Measurements from ENCODE around the gene FOXR2.

Gene FOXR2, protein sequence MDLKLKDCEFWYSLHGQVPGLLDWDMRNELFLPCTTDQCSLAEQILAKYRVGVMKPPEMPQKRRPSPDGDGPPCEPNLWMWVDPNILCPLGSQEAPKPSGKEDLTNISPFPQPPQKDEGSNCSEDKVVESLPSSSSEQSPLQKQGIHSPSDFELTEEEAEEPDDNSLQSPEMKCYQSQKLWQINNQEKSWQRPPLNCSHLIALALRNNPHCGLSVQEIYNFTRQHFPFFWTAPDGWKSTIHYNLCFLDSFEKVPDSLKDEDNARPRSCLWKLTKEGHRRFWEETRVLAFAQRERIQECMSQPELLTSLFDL

DNA sequence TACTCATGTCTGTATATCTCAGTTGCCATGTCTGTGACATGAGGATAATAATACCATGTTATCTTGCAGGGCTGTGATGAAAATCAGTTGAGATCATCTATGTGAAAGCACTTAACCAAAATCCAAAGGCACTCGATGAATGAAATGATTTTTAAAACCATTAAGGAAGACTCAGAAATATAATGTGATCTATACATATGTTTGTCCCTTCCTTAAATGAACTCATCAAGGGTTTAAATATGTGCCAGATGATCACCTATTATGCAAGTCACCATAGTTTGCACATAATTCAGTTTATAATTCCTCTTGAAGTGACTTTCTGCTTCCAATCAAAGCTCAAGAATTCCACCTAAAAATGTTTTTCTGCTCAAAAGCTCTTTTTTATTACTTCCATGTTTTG lies at the start of gene FOXR2:
TSS of gene FOXR2 (plus strand) at position 301 of the 400 bp plus-strand sequence. CDS start 312 bp downstream, outside the sequence.
- no peak for DNase-seq (ENCODE audit: low read depth in 3 of 3, low spot score in 1 of 3)

DNA sequence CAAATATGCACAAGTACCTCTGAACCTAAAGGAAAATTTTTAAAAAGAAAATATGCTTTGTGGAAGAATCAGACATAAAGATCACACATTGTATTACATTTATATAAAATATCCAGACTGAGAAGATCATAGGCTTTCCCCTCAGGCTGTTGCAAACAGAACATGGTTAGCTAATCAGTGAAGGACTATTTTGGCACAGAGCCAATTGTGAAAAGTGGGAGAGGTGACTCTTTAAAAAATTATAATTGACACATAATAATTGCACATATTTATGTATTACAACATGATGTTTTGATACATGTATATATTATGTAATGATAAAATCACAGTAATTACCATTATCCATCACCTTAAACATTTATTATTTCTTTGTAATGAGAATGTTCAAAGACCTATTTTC lies 44.1 kb upstream of the FOXR2 start:
- DNase-seq (ENCODE audit: low read depth in 3 of 3, low spot score in 1 of 3), result no peak

DNA sequence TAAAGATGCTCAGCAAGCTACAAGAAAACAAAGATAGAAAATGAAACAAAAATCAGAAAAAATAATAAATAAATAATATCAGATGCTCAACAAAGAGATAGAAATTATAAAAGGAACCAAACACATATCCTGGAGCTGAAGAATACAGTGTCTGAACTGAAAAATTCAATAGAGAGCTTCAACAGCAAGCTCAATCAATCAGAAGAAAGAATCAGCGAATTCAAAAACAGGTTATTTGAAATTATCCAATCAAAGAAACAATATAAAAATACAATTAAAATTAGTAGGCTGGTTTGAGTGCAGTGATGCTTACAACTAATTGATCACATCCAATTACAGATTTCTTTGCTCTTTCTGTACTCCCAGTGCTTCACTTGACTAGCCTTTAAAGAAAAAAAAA lies 40.8 kb upstream of the FOXR2 start:
- DNase-seq (ENCODE audit: low read depth in 3 of 3, low spot score in 1 of 3), result no peak

DNA sequence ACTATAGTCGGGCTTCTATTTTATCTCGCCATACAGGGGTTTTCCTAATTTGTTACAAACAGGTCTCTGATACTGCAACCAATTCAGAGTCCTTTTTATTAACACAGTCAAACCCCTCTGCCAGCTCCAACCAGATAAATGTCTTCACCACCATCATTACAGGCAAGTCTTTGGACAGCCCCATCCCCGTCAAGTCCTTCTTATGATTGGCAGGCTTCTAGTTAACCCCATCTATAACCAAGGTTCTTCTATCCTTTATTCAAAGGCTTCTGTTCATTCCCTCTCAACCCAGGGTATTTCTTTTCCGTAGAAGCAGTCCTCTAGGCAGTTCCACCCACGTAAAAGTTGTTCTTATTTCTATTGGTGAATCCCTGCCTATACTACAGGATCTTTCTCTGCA lies 29.9 kb upstream of the FOXR2 start:
- no peak for DNase-seq (ENCODE audit: low read depth in 3 of 3, low spot score in 1 of 3)

DNA sequence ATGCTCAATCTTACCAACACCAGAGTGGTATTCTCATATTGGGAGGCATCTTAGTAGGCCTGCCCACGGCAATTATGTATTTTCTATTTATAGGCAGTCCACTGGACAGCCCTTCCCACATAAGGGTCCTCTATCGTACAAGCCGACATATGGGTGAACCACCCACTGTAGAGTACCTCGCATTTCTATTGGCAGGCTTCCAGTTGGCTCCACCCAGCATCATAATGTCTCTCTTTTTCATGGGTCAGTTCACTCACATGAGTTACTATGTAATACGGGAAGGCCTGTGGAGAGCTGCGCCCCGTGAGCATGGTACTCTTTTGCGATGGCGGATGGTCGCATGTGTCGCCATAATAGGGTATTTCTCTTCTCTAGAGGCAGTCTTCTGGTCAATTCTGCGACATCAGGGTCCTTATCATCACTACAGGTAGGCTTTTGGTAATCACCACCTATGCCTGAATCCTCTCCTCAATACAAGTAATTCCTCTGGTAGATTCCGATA lies 29.4 kb upstream of the FOXR2 start:
- DNase-seq (ENCODE audit: low read depth in 3 of 3, low spot score in 1 of 3), result no peak

DNA sequence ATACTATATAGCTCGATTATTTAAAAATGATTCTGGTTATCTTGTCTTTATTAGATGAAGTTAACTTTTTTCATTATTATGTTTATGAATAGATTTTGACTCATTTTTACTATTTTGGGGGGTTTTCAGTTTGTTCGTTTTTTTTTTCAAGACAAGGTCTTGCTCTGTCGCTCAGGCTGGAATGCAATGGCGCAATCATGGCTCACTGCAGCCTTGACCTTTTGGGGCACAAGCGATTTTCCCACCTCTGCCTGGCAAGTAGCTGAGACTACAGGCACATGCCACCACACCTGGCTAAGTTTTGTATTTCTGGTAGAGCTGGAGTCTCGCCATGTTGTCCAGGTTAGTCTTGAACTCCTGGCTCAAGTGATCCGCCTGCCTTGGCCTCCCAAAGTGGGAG lies 24.9 kb upstream of the FOXR2 start:
- no peak for DNase-seq (ENCODE audit: low read depth in 3 of 3, low spot score in 1 of 3)

DNA sequence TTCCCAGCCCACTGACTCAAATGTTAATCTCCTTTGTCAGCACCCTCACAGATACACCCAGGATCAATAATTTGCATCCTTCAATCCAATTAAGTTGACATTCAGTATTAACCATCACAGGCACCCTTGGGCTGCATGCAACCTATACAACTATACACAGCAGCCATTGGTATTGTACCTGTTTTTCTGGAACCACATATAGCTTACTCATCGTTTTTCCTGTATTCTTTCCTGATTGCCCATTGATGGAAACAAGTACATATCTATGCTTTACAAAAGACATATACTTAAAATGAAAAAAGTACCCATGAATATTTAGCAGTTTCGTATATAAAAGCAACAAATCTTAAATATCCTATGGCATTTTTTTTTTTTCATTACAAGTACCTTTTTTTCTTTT lies 3.7 kb upstream of the FOXR2 start:
- DNase-seq (ENCODE audit: low read depth in 3 of 3, low spot score in 1 of 3), result no peak

DNA sequence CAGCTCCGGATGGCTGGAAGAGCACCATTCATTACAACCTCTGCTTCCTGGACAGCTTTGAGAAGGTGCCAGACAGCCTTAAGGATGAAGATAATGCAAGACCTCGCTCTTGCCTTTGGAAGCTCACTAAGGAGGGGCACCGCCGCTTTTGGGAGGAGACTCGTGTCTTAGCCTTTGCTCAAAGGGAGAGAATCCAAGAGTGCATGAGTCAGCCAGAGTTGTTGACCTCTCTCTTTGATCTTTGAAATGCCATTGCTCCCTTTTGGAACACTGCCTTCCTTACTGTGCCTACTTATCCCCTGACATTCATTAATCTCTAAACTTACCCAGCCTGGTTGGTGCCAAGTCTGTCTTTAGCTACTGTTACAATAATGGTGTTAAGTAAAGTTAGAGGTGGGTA lies 1.2 kb downstream of the FOXR2 start:
- no peak for DNase-seq (ENCODE audit: low read depth in 3 of 3, low spot score in 1 of 3)

DNA sequence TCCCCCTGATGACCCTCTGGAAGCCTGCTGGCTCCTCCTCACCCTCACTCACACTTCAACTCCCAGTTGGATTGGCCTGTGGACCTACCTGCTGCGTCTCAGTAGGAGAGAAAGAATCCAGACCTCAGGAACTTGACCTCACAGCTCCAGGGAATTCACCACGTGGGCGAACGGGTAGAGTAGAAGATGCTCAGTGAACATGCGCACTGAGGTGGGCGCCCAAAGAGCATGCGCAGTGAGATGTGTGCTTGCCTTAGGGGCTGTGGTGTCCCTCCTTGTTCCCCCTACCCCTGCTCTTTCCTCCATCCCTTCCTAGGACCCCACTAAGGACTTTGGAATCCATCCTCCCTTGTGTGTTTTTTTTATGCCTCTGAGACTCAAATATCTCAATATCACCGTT lies 12.9 kb downstream of the FOXR2 start:
- DNase-seq (ENCODE audit: low read depth in 3 of 3, low spot score in 1 of 3), result no peak

DNA sequence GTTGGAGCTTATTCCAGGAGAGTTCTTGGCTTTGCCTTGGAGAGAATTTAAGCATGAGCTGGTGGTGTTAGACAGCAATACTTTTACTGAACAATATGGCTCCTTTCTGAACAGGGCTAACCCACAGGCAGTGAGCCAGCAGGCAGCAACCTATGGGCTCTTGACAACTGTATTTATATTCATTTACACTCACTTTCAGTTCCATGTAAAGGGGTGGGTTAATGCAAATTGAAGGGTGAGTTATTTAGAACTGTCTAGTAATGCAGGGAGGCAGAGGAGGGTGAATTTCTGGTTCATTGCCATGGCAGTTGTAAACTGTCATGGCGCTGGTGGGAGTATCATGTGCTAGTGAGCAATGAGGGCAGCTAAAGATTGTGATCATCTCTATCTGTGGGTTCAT lies 15.7 kb downstream of the FOXR2 start:
- no peak for DNase-seq (ENCODE audit: low read depth in 3 of 3, low spot score in 1 of 3)

DNA sequence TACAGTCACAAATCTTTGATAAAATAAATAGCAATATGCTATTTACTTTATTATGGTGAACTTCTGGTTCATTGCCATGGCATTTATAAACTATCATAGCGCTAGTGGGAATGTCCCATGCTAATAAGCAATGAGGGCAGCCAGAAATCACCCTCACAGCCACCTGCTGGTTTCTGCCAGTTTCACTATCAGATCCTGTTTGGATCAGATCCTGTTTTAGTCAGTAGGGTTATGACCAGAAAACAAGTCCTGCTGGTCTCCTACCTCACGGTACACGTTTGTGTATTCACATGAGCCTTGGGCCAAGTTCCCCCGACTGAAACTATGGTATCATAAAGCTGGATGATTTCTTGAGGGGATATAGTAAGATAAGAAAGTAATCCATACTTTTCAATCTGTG lies 17.7 kb downstream of the FOXR2 start:
- DNase-seq (ENCODE audit: low read depth in 3 of 3, low spot score in 1 of 3), result no peak

DNA sequence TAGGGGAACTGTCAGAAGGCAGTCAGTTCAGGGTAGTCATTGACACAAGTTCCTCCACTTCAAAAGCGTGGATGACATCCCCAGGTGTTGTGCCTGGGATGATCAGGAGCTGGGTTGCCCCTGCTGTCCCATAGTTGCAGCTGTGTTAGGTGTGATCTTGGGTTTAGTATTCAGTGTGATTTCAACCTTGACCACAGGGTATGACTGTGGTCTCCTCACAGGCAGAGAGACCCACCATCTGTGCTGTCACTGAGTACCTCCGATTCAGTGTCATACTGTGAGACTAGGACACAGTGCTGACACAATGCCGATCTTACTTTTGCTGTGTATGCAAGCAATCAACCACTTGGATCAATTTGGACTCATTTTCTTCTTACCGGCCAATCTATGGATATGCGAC lies 25.2 kb downstream of the FOXR2 start:
- DNase-seq (ENCODE audit: low read depth in 3 of 3, low spot score in 1 of 3), result no peak

DNA sequence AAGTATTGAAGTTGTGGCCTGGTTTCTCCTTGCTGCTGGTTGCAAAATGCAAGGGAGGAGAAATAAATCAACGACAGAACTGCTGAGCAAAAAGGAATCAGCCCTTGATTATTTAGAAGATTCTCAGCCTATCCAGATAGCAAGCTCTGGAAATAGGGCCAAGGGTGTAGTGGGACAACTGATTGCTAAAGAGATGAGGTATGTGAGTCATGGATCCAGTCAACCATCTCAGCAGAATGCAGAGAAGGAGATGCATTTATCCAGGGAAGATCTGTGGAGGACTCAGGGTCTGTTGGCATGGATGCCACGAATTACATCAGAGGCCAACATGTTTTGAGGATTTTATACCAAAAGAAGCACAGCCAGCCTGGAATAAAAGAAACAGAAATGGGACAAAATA lies 36.7 kb downstream of the FOXR2 start:
- no peak for DNase-seq (ENCODE audit: low read depth in 3 of 3, low spot score in 1 of 3)

DNA sequence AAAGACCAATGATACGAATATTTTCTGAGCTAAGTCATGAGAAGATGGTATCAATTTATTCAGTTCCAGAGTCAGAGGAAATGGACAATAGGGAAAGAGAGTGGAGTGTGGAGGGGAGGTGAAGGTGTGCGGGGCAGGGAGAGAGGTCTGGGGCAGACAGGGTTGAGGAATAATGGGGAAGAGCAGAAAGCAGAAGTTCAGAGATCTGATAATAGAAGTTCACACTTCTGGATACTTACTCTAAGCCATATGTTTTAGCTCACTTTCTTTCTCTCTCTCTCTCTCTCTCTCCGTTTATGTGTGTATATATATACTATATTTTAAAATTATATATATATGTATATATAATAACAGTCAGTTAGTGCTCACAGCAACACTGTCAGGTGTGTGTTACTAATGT lies 40.4 kb downstream of the FOXR2 start:
- DNase-seq (ENCODE audit: low read depth in 3 of 3, low spot score in 1 of 3), result no peak

DNA sequence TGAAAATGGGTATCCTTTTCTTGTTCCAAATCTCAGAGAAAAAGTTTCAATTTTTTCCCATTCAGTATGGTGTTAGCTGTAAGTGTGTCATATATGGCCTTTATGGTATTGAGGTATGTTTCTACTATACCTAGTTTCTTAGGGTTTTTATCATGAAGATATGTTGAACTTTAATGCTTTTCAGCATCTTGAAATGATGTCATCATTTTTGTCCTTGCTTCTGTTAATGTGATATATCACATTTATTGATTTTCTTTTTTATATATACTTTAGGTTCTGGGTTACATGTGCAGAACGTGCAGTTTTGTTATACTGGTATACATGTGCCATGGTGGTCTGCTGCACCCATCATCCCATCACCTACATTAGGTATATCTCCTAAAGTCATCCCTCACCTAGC lies 44.9 kb downstream of the FOXR2 start:
- no peak for DNase-seq (ENCODE audit: low read depth in 3 of 3, low spot score in 1 of 3)
